C4-2B (cell line): ENCODE data around the gene MYBPC3.

Source experiments
- ZFX ChIP-seq: fragments of 450-650 bp; IDR thresholded peaks from 2 replicates; pipeline ENCODE4 v1.6.1; 2017
- TF ChIP-seq, protein P1 (sequence below): fragments of 450-650 bp; conservative IDR thresholded peaks from 2 replicates; pipeline ENCODE4 v1.5.1; 2017; ENCODE audit warnings: mild to moderate bottlenecking

GRCh38 chr11:47392546-47393162, 40.2 kb upstream of the MYBPC3 start:
- TF ChIP-seq, protein P1, sequence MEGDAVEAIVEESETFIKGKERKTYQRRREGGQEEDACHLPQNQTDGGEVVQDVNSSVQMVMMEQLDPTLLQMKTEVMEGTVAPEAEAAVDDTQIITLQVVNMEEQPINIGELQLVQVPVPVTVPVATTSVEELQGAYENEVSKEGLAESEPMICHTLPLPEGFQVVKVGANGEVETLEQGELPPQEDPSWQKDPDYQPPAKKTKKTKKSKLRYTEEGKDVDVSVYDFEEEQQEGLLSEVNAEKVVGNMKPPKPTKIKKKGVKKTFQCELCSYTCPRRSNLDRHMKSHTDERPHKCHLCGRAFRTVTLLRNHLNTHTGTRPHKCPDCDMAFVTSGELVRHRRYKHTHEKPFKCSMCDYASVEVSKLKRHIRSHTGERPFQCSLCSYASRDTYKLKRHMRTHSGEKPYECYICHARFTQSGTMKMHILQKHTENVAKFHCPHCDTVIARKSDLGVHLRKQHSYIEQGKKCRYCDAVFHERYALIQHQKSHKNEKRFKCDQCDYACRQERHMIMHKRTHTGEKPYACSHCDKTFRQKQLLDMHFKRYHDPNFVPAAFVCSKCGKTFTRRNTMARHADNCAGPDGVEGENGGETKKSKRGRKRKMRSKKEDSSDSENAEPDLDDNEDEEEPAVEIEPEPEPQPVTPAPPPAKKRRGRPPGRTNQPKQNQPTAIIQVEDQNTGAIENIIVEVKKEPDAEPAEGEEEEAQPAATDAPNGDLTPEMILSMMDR, result no peak
- TF ChIP-seq ZFX, result no peak
